GM12801 (cell line): ENCODE measurements around the gene OR5J2.

Source experiments
- CTCF ChIP-seq: IDR thresholded peaks from one replicate; pipeline ENCODE4 v1.5.1; 2011; ENCODE audit warnings: control low read depth; ENCODE audit not compliant: insufficient read length; ENCODE audit errors: extremely low read depth

The OR5J2 gene

GRCh38 chr11:56183459-56183858 is 7.0 kb downstream of the OR5J2 start:
- no peak for TF ChIP-seq CTCF

GRCh38 chr11:56188602-56189001 is 12.2 kb downstream of the OR5J2 start:
- TF ChIP-seq CTCF = no peak

GRCh38 chr11:56196705-56197104 is 20.3 kb downstream of the OR5J2 start:
- TF ChIP-seq CTCF = no peak

- TF ChIP-seq CTCF = no peak
These were observed 20.9 kb downstream of the OR5J2 start for GRCh38 chr11:56197367-56197766.

- no peak for TF ChIP-seq CTCF
These were observed 31.4 kb downstream of the OR5J2 start for GRCh38 chr11:56207790-56208189.

- no peak for TF ChIP-seq CTCF
These were observed 38.1 kb downstream of the OR5J2 start for GRCh38 chr11:56214537-56214936.
